KMS-11 (cell line): ENCODE results near the gene UTY.

Experiments
- H2AFZ ChIP-seq: fragments of 200-600 bp; sonication (generic); 2 replicates; pipeline ENCODE4 v1.6.1; 2016; ENCODE audit warnings: antibody characterized with exemption, mixed run types, low read depth
- H3K27ac ChIP-seq: fragments of 200-600 bp; sonication (generic); 2 replicates; pipeline ENCODE4 v1.6.1; 2016; ENCODE audit warnings: mild to moderate bottlenecking, mixed run types
- H3K27me3 ChIP-seq: fragments of 200-600 bp; sonication (generic); 2 replicates; pipeline ENCODE4 v1.6.1; 2017; ENCODE audit warnings: mild to moderate bottlenecking, low read depth, mixed run types, moderate library complexity; ENCODE audit not compliant: insufficient read depth
- H3K36me3 ChIP-seq: fragments of 200-600 bp; sonication (generic); 2 replicates; pipeline ENCODE4 v1.6.1; 2017; ENCODE audit warnings: mild to moderate bottlenecking, mixed run types; ENCODE audit not compliant: insufficient read depth
- H3K4me1 ChIP-seq: fragments of 200-600 bp; sonication (generic); 2 replicates; pipeline ENCODE4 v1.6.1; 2016; ENCODE audit warnings: mild to moderate bottlenecking, low read depth, mixed run types; ENCODE audit not compliant: poor library complexity, severe bottlenecking
- H3K4me2 ChIP-seq: fragments of 200-600 bp; sonication (generic); 2 replicates; pipeline ENCODE4 v1.7.0; 2016; ENCODE audit warnings: mild to moderate bottlenecking, mixed run types
- H3K4me3 ChIP-seq: fragments of 200-600 bp; sonication (generic); IDR thresholded peaks from 2 replicates; pipeline ENCODE4 v1.6.1; 2017; ENCODE audit warnings: low read depth, low read length, mixed read lengths; ENCODE audit not compliant: insufficient read depth
- H3K79me2 ChIP-seq: fragments of 200-600 bp; sonication (generic); 2 replicates; pipeline ENCODE4 v1.6.1; 2016; ENCODE audit warnings: low read depth, mixed run types; ENCODE audit not compliant: insufficient read depth
- H3K9ac ChIP-seq: fragments of 200-600 bp; sonication (generic); 2 replicates; pipeline ENCODE4 v1.6.1; 2016; ENCODE audit warnings: mild to moderate bottlenecking, mixed run types
- H4K20me1 ChIP-seq: fragments of 200-600 bp; sonication (generic); 2 replicates; pipeline ENCODE4 v1.6.1; 2016; ENCODE audit warnings: mild to moderate bottlenecking, mixed run types; ENCODE audit not compliant: insufficient read depth
- CTCF ChIP-seq: fragments of 200-600 bp; sonication (generic); conservative IDR thresholded peaks from 2 replicates; pipeline ENCODE4 v1.6.1; 2017; ENCODE audit warnings: low read depth, mild to moderate bottlenecking, antibody characterized with exemption, low read length, moderate library complexity, mixed read lengths

UTY gene

DNA sequence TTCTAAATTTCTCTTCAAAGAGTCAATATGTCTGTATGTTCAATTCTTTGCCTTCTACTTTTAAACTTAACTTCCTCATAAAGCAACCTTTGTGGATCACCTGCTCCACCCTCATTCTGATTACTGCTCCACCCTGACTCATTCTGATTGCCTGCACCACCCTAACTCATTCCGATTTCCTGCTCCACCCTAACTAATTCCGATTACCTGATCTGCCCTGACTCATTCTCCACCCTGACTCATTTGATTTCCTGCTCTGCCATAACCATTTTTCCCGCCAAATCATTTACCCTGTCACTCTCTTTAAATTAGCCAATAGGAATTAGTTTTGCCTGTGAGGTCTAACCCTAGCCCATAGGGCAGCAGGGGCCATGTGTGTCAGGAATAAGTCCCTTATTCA lies 50.3 kb downstream of the UTY start:
- no peak overlapping the region for H3K9ac ChIP-seq
- no peak overlapping the region for H2AFZ ChIP-seq
- no peak overlapping the region for H3K4me2 ChIP-seq
- no peak for TF ChIP-seq CTCF
- no peaks in the 10 kb centered on the region for H3K4me1 ChIP-seq
- H3K36me3 ChIP-seq: no peaks in the 10 kb centered on the region
- H3K27ac ChIP-seq: no peak overlapping the region
- no peaks in the 10 kb centered on the region for H3K27me3 ChIP-seq
- H3K4me3 ChIP-seq: no peak overlapping the region
- H4K20me1 ChIP-seq: no peaks in the 10 kb centered on the region
- no peaks in the 10 kb centered on the region for H3K79me2 ChIP-seq

GRCh38 chrY:13423281-13423732 lies 56.5 kb downstream of the UTY start:
- Histone ChIP-seq H3K36me3 (no peaks in the 10 kb centered on the region), H3K4me3 (no peak overlapping the region), H2AFZ (no peak overlapping the region), H3K4me1 (no peaks in the 10 kb centered on the region), H3K9ac (no peak overlapping the region), H4K20me1 (no peaks in the 10 kb centered on the region), H3K4me2 (no peak overlapping the region), H3K27ac (no peak overlapping the region), H3K27me3 (no peaks in the 10 kb centered on the region), H3K79me2 (no peaks in the 10 kb centered on the region)
- TF ChIP-seq CTCF: no peak

- Histone ChIP-seq H3K4me2 (no peak overlapping the region), H3K4me3 (no peak overlapping the region), H3K36me3 (no peaks in the 10 kb centered on the region), H3K9ac (no peak overlapping the region), H2AFZ (no peak overlapping the region), H3K27me3 (no peaks in the 10 kb centered on the region), H3K27ac (no peak overlapping the region), H3K79me2 (no peaks in the 10 kb centered on the region), H4K20me1 (no peaks in the 10 kb centered on the region), H3K4me1 (no peaks in the 10 kb centered on the region)
- no peak for TF ChIP-seq CTCF
Observed at GRCh38 chrY:13416869-13417661, 62.8 kb downstream of the UTY start.

GRCh38 chrY:13415556-13415955 lies 64.3 kb downstream of the UTY start:
- H3K27me3 ChIP-seq: no peaks in the 10 kb centered on the region
- H2AFZ ChIP-seq: no peak overlapping the region
- no peak overlapping the region for H3K27ac ChIP-seq
- no peaks in the 10 kb centered on the region for H4K20me1 ChIP-seq
- no peak overlapping the region for H3K9ac ChIP-seq
- H3K4me3 ChIP-seq: no peak overlapping the region
- H3K4me2 ChIP-seq: no peak overlapping the region
- H3K36me3 ChIP-seq: no peaks in the 10 kb centered on the region
- no peaks in the 10 kb centered on the region for H3K79me2 ChIP-seq
- no peak for TF ChIP-seq CTCF
- H3K4me1 ChIP-seq: no peaks in the 10 kb centered on the region
